Central memory CD8-positive, alpha-beta T cell (primary cell): ENCODE results near the gene CPEB2.

Experiments
- ATAC-seq: fragments of 150-1000 bp; cut with Tn5 transposase; replicated peaks from 2 replicates; pipeline ENCODE4 v1.10.0; 2022; ENCODE audit warnings: mild to moderate bottlenecking, moderate FRiP score, moderate number of reproducible peaks; ENCODE audit not compliant: poor library complexity, severe bottlenecking; ENCODE audit errors: extremely low read depth
- DNase-seq, 2 donors: peaks; one replicate each; pipeline ENCODE4 v3.0.0; 2021; ENCODE audit warnings: low spot score in 2 of 2
- H3K27ac Mint-ChIP-seq: one replicate; pipeline ENCODE4 v1.8.0; 2022; ENCODE audit warnings: low read depth, mild to moderate bottlenecking, moderate library complexity, mixed read lengths
- H3K27me3 Mint-ChIP-seq: one replicate; pipeline ENCODE4 v1.8.0; 2022; ENCODE audit warnings: mixed read lengths
- H3K36me3 Mint-ChIP-seq: one replicate; pipeline ENCODE4 v1.8.0; 2022; ENCODE audit warnings: mild to moderate bottlenecking, moderate library complexity, mixed read lengths; ENCODE audit not compliant: insufficient read depth
- H3K4me1 Mint-ChIP-seq: one replicate; pipeline ENCODE4 v1.8.0; 2022; ENCODE audit warnings: mixed read lengths
- H3K4me3 Mint-ChIP-seq: one replicate; pipeline ENCODE4 v1.8.0; 2022; ENCODE audit warnings: mild to moderate bottlenecking, moderate library complexity, mixed read lengths
- H3K9me3 Mint-ChIP-seq: one replicate; pipeline ENCODE4 v1.8.0; 2022; ENCODE audit warnings: mixed read lengths

Gene CPEB2

DNA sequence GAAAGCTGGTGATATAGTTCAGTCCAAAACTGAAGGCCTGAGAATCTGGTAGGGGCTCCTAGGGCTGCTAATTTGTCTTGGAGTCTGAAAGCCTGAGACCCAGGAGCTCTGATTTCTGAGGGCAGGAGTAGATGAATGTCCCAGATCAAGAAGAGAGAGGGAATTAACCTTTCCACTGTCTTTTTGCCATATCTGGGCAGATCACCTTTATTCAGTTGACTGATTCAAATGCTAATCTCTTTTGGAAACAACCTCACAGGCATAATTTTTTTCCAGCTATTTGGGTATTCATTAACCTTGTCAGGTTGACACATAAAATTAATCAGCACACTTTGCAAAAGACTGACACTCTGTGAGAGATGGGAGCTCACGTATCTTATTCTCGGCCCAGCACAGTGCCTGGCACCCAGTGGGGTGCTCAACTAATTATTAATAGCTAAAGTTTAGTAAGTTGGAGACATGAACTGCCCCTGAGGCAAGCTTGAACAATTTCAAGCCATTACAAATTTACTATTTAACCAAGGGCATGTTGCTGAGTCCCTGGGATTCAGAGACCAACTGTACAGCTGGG, 114.3 kb downstream of the CPEB2 start:
- Mint-ChIP-seq H3K36me3 (no peaks in the 10 kb centered on the region), H3K4me3 (no peak overlapping the region), H3K9me3 (peaks cover 7% of the 10 kb centered on the region), H3K27me3 (peaks cover 39% of the 10 kb centered on the region), H3K4me1 (no peaks in the 10 kb centered on the region), H3K27ac (no peak overlapping the region)
- no peak for ATAC-seq
- DNase-seq: no peak

- Mint-ChIP-seq H3K4me3 (no peak overlapping the region), H3K36me3 (no peaks in the 10 kb centered on the region), H3K27me3 (peaks cover 39% of the 10 kb centered on the region), H3K4me1 (no peaks in the 10 kb centered on the region), H3K9me3 (peaks cover 7% of the 10 kb centered on the region), H3K27ac (no peak overlapping the region)
- no peak for ATAC-seq
- no peak for DNase-seq
Measured at GRCh38 chr4:15117270-15117946, 115.1 kb downstream of the CPEB2 start.

- no peak for DNase-seq
- Mint-ChIP-seq H3K27me3 (peaks cover 39% of the 10 kb centered on the region), H3K9me3 (peaks cover 7% of the 10 kb centered on the region), H3K4me1 (no peaks in the 10 kb centered on the region), H3K27ac (no peak overlapping the region), H3K4me3 (no peak overlapping the region), H3K36me3 (no peaks in the 10 kb centered on the region)
- no peak for ATAC-seq
Measured at GRCh38 chr4:15118292-15118691, 116.0 kb downstream of the CPEB2 start.
